Measurements from ENCODE around the gene HOXA7. TPM values are rescaled to one million over a fixed set of nuclear protein-coding genes. Genes with fewer than 3 reads are reported as not detected.

Gene HOXA7
- total and polyA plus RNA-seq, 2 of the 8 experiments (the other 6 are each of a cell fraction or from before 2014, with no cell fraction given), result 0.03 TPM; not detected in 1

DNA sequence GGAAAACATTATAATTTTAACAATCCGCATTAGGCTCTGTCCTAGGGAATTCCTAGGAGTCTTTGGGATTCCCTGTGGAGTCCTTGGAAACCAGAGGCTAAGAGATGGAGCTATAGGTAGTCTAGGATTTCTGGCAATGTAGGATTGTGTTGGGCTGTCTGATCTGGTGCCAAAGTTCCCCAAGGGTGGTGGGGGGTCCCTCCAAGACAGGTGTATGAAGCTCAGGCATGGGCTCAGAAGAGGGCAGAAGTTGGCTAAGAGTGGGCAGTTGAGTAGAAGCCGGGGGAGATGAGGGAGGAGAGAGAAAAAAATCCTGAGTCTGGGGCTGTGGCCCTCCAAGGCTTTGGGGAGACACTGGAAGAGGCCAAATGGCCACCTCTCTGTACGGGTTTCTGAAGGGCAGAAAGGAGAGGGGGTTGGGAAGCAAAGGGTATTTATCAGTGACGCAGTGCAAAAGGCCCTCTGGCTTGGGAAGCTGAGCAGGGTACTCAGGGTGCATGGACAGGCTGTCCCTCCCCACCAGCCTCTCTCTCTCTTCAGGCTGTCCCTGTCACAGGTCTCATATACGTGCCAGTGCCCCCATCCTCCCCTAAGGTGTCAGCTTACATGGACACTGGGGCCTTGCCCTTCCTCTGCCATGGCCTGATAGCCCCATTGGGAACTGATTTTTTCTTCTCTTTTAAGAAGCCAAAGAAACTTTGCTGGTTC lies 9.8 kb downstream of the HOXA7 start:
- no peak overlapping the region for H2AFZ ChIP-seq (ENCODE audit: low read length)
- peaks cover 96 to 100% (median 99%) of the 10 kb centered on the region in 4 experiments for H3K27me3 ChIP-seq (replicated peaks in 1 of 4; ENCODE audit: control insufficient read depth in 3 of 4, extremely low read depth in 1 of 4, insufficient read depth in 3 of 4, low read length in 3 of 4)
- ChIA-PET CTCF (ENCODE audit: partially characterized antibody) (interaction anchor here (0.7 to 12.5 kb wide), 8 partner anchors 13 to 293 kb away, joined by 3 to 123 read pairs (median 8); partner anchors contain the start of gene HOXA1), POLR2A (ENCODE audit: partially characterized antibody) (no interaction called here)
- no peak overlapping the region for H2BK120ac ChIP-seq (replicated peaks; ENCODE audit: low read depth, low read length)
- no peak for TF ChIP-seq PHF8 (conservative IDR thresholded peaks at IDR 0.05; ENCODE audit: low read depth, low read length)
- TF ChIP-seq NRF1 (IDR thresholded peaks at IDR 0.05; ENCODE audit: low read depth, low read length), result no peak
- H3K9ac ChIP-seq (replicated peaks in 1 of 4; ENCODE audit: extremely low read depth in 1 of 4, low read depth in 3 of 4, low read length in 3 of 4), result no peak overlapping the region
- H4K8ac ChIP-seq (ENCODE audit: extremely low read depth, insufficient read depth, low read length), result no peak overlapping the region
- FAIRE-seq, result no peak
- no peak overlapping the region for H2BK5ac ChIP-seq (ENCODE audit: low read depth, low read length)
- 47% methylated on average over 5 of the region's 5 CpGs; no CpG with 5 or more reads in 1 of the 2 experiments for WGBS, 2 experiments (ENCODE audit: extremely low coverage in 1 of 2, insufficient coverage in 1 of 2, insufficient read length in 1 of 2, insufficient replicate concordance in 2 of 2, low coverage in 1 of 2, low lambda C conversion rate in 2 of 2, missing lambda C conversion rate in 1 of 2)
- H3K4me1 ChIP-seq (replicated peaks in 1 of 4; ENCODE audit: control insufficient read depth in 3 of 4, insufficient read depth in 4 of 4, low read length in 3 of 4), result peaks cover 0 to 9% (median 6%) of the 10 kb centered on the region in 4 experiments; a peak in 5 of 7 replicates
- no peak overlapping the region; a peak in 1 of 4 replicates for H3K4me2 ChIP-seq (ENCODE audit: insufficient read depth in 1 of 2, low read depth in 2 of 2, low read length in 2 of 2)
- H4K20me1 ChIP-seq (replicated peaks in 1 of 2; ENCODE audit: control insufficient read depth in 1 of 2, insufficient read depth in 2 of 2, low read length in 2 of 2), result peaks cover 30 to 32% of the 10 kb centered on the region in 2 experiments
- H3K9me3 ChIP-seq (ENCODE audit: insufficient read depth in 2 of 2, low read depth in 1 of 2, low read length in 1 of 2), result peaks cover 0 to 3% of the 10 kb centered on the region in 2 experiments; a peak in 1 of 4 replicates
- peaks cover 9% of the 10 kb centered on the region for H3K23me2 ChIP-seq (ENCODE audit: low read depth, low read length)
- H3K79me2 ChIP-seq (ENCODE audit: control insufficient read depth in 1 of 2, insufficient read depth in 2 of 2, low read length in 2 of 2), result no peaks in the 10 kb centered on the region
- no peak overlapping the region for H2BK20ac ChIP-seq (ENCODE audit: low read length)
- H3K23ac ChIP-seq (ENCODE audit: insufficient read length), result no peak overlapping the region
- no peak overlapping the region for H3K27ac ChIP-seq (ENCODE audit: low read depth, low read length)
- no peak overlapping the region for H4K5ac ChIP-seq (ENCODE audit: insufficient read length, low read depth, low read length)
- no peak overlapping the region for H2AK5ac ChIP-seq (ENCODE audit: low read depth, low read length)
- no peak overlapping the region for H3K4ac ChIP-seq (replicated peaks; ENCODE audit: insufficient read length, low read depth, low read length)
- H3K4me3 ChIP-seq (ENCODE audit: extremely low read depth in 1 of 4, insufficient read depth in 2 of 4, low read depth in 3 of 4, low read length in 4 of 4), result no peak overlapping the region
- H4K91ac ChIP-seq (replicated peaks; ENCODE audit: insufficient read length, low read length), result no peak overlapping the region
- no peak overlapping the region for H2BK12ac ChIP-seq (ENCODE audit: low read depth, low read length)
- no peak overlapping the region for H2BK15ac ChIP-seq (ENCODE audit: low read length)
- peaks cover 0 to 6% (median 0%) of the 10 kb centered on the region in 4 experiments; a peak in 1 of 8 replicates for H3K36me3 ChIP-seq (ENCODE audit: control insufficient read depth in 2 of 4, insufficient read depth in 4 of 4, low read length in 3 of 4)
- DNase-seq (ENCODE audit: low read depth in 1 of 2, low spot score in 2 of 2), result peak in 1 of 2 experiments; percentile 38
- H3K79me1 ChIP-seq (ENCODE audit: low read depth, low read length), result no peaks in the 10 kb centered on the region
- H3K14ac ChIP-seq (ENCODE audit: insufficient read length), result no peak overlapping the region
- no peak overlapping the region for H3K56ac ChIP-seq (replicated peaks; ENCODE audit: insufficient read length, low read depth, low read length)
- H3K18ac ChIP-seq (ENCODE audit: extremely low read depth, low read length), result no peak overlapping the region

Data from H1 (cell line).